GM10847 (cell line): ENCODE measurements around the gene GUCD1.

ENCODE experiments used
- POLR2A ChIP-seq: IDR thresholded peaks from 2 replicates; pipeline ENCODE4 v1.6.1; 2011; ENCODE audit not compliant: insufficient read length; ENCODE audit errors: extremely low read depth

Gene GUCD1

GRCh38 chr22:24578355-24579257 lies 23.7 kb upstream of the GUCD1 start:
- no peak for TF ChIP-seq POLR2A

- TF ChIP-seq POLR2A, result no peak
Measured at GRCh38 chr22:24576778-24577177, 21.8 kb upstream of the GUCD1 start.

DNA sequence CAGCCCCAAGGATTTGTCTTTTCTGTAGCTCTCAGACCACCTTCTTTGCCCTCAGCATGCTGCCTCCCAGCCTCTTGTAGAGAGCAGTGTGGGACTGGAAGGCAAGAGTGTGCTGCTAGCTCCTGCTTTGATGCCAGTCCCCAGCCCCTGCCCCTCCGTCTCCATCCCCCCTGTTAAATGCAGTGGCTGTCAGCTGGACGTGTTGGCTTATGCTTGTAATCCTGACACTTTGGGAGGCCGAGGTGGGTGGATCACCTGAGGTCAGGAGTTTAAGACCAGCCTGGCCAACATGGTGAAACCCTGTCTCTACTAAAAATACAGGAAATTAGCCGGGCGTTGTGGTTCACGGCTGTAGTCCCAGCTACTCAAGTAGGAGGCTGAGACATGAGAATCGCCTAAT lies 16.3 kb upstream of the GUCD1 start:
- no peak for TF ChIP-seq POLR2A

GRCh38 chr22:24567668-24568067 lies 12.7 kb upstream of the GUCD1 start:
- TF ChIP-seq POLR2A, result no peak

DNA sequence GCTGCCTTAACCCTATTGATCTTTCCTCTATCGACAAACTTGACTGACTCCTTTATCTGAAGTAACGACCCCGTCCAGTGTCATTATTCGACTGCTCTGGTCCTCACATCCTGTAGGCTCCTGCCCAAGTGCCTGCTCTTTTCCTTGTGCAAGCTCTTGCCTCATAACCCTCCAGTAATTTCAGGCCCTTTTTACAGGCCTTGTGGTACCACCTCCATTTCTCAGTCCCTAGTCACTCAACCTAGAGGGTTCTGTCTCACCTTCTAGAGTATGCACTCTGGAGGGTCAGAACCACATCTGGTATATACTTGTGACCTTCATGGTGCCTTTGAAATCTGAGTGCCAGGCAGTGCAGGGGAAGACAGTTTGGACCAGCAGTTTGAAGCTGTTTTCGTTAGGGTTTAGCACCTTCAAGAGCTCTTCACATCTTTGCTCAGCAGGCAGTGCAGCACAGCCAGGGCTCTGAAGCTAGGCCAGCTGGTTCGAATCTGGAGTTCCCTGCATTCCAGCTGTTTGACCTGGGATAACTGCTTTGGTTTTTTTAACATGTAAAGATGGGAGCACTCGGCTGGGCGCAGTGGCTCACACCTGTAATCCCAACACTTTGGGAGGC lies 12.1 kb upstream of the GUCD1 start:
- no peak for TF ChIP-seq POLR2A

DNA sequence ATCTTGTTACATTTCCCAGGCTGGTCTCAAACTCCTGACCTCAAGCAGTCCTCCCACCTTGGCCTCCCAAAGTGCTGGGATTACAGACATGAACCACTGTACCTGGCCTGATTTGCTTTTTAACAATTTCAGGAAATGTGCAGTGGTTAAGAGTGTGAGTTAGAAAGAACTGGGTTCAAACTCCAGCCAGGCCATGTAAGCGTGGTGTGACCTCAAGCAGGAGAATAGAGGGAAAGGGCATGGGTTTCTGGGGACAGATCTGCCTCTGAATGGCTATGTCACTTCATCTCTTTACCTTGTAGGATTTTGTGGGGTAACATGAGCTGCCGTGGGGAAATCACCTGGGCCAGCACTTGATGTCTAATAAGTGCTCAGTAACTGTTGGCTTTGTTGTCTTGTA lies 10.1 kb upstream of the GUCD1 start:
- no peak for TF ChIP-seq POLR2A

DNA sequence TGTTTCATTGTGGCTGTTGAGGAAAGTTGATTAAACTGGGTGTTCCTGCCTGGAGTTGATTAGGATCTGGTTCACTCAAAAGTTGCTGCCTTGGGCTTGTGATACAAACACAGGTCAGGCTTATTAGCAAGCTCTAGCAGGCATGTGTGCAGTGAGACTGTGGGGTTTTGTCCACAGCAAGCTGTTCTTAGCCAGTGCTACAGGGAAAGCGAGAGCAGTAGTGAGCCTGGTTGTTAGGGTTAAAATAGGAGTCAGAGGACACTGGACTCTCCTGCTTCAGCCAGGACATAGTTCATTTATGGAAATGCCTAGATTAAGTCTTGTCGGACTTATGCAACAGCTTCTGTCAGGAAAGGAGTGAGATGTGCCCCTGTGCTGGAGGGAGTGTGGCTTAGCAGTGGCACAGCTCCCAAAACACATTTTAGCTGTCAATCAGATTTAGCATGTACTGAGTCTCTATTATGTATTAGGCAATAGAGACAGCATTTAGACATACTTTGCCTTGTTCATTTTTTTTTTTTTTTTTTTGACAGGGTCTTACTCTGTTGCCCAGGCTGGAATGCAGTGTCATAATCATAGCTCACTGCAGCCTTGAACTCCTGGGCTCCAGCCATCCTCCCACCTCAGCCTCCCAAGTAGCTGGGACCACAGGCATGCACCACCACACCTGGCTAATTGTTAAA lies 9.6 kb upstream of the GUCD1 start:
- TF ChIP-seq POLR2A, result no peak

DNA sequence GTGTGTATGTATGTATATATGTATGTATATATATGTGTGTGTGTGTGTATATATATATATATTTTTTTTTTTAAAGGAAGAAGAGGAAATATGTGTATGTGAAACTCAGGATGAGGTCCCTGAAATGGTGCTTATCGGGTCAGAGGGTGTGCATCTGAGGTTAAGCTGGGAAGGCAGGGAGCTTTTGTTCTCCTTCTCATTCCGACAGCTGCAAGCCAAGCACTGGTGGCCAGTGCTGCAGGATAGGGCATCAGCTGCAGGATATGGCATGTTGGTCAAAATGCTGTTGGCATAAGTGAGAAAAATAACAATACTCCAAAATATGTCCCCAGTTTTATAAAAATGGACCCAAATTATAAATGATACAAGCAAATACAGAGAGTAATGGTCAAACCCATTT lies 8.3 kb upstream of the GUCD1 start:
- no peak for TF ChIP-seq POLR2A

- no peak for TF ChIP-seq POLR2A
Measured at GRCh38 chr22:24559471-24559870, 4.5 kb upstream of the GUCD1 start.

- TF ChIP-seq POLR2A, result peak; percentile 74
Measured at GRCh38 chr22:24555165-24556039, 464 bp upstream of the GUCD1 start, which contains the start of gene SNRPD3. SNRPD3 (plus strand) TSS chr22:24555999; CDS start chr22:24557675, 1,676 bp downstream.

DNA sequence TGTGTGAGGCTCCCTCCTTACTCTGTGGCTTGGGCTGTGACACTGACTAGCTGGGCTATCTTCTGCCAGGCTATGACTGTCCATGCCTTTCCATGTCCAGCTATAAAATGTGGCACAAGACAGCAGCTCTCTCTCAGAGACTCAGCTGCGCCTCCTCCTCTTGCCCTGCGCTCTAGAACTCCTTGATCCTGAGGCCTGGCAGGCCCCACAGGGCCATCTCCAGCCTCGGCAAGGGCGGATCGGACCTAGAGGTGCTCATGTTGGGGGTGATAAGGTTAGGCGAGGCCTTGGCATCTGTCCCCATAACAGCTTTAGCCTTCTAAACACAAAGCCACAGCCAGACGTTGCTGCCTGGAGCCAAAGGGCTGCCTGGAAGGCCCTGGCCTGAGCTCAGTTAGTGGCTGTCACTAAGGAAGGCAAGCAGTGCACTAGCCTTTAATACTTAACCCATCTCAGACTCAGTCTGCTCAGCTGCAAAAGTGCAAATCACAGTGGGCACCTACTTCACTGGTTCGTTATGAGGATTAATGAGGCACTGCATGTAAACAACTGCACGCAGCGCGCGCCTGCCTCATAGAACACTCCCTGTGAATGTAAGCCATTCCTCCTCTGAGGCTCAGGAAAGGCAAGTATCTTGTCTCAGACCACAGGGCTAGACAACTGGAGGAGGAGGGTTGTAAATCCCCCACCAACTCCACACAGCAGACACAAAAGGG lies 1.2 kb downstream of the GUCD1 start:
- no peak for TF ChIP-seq POLR2A

DNA sequence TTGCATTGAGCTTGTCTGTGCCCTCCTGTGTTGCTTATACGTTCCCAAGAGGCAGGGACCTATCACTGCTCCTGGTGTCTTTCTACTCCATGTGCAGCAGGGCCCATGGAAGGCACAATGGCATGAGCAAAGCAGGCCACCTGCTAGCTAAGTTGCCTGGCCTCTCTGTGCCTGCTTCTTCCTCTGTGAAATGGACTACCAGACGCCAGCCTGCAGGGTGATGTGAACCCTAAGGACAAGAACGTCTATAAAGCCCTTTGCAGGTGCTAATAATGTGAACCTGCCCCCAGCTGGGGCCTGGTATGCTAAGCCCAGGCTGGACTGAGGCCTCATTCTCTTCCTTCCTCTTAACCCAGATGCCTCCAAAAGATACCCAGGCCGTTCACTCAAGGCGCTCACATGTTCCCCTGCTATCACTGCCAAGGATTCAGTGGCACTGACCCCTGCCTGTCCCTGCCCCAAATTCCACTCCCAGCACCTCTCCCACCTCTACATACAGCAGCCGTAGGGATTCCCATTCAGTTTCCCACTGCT lies 4.0 kb downstream of the GUCD1 start:
- TF ChIP-seq POLR2A, result no peak

DNA sequence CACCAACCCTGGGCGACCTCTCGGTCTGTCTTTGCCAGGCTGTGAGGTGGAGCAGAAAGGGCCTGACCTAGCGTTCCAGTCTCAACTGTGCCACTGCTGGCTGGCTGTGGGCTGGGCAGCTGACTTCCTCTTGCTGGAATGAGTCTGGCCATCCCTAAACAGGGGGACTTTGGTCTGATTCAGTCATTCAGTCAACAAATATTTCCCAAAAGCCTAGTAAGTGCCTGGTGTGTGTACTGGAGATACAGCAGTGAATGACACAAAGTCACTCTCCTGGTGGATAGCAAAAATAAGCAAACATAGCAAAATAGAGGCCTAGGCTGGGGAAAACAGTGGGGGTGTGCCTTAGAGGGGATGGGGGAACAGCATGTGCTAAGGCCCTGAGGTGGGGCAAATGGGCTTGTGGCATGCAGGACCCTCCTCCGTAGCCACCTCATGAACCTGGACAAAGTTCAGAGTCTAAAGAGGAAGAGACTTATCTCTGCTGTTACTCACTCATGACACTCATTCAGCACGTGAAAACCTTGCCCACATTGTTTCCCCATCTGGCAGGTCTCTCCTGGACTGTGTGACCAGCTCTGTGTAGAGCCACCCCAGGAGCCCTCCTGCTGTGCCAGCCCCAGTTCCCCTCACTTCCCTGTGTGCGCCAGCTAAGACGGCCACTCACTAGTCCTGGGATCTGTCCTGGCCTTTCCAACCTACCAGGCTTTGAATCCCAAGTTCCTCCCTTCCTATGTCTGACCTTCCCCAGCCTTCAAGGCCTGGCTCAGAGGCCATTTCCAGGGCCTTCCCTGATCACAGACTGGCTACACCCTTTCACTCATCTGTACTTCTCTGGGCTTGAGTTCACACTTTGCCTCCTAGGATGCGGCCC lies 4.7 kb downstream of the GUCD1 start:
- no peak for TF ChIP-seq POLR2A
